SK-N-SH (cell line): ENCODE data around the gene CAMK2N1. TPM values are rescaled to one million over a fixed set of nuclear protein-coding genes. Genes with fewer than 3 reads are reported as not detected.

Experiments used
- CTCF ChIA-PET: fragments of 300-600, 350-600 bp; formaldehyde crosslinking; extraction: SDS; loops from one replicate; lab custom pipeline; 2021; lab: Yijun Ruan, JAX
- POLR2A ChIA-PET: fragments of 350-600 bp; sonication (Branson Sonifier 250); formaldehyde crosslinking; extraction: SDS; loops from one replicate; lab custom pipeline; 2020; ENCODE audit warnings: antibody characterized with exemption, inconsistent platforms; lab: Yijun Ruan, JAX
- DNase-seq: peaks from one replicate; pipeline ENCODE4 v3.0.0; 2012
- H2AFZ ChIP-seq: fragments of 200-600 bp; sonication (generic); 2 replicates; pipeline ENCODE4 v1.8.1; 2016; ENCODE audit warnings: antibody characterized with exemption, mild to moderate bottlenecking, low read depth
- H3F3A ChIP-seq: fragments of 200-600 bp; sonication (generic); replicated peaks from 2 replicates; pipeline ENCODE3; 2016; ENCODE audit warnings: antibody characterized with exemption, mild to moderate bottlenecking; ENCODE audit not compliant: insufficient read depth
- H3K27ac ChIP-seq, 2 experiments: fragments of 200-500 bp in 1 of 2; fragments of 200-600 bp in 1 of 2; sonication (Bioruptor generic) in 1 of 2; sonication (generic), shearing (Covaris generic) in 1 of 2; 2 replicates each; pipeline versions ENCODE4 v1.5.1 to v1.6.1; 2014 to 2016; ENCODE audit warnings: low read depth in 2 of 2, inconsistent platforms in 1 of 2, low read length in 1 of 2, mild to moderate bottlenecking in 1 of 2, mixed read lengths in 1 of 2
- H3K27me3 ChIP-seq: fragments of 200-600 bp; sonication (generic), shearing (Covaris generic); 2 replicates; pipeline ENCODE4 v1.6.1; 2016; ENCODE audit warnings: mixed run types; ENCODE audit not compliant: insufficient read depth
- H3K36me3 ChIP-seq, 2 experiments: fragments of 200-500 bp in 1 of 2; fragments of 200-600 bp in 1 of 2; sonication (Bioruptor generic) in 1 of 2; sonication (generic) in 1 of 2; replicated peaks in 1 of 2; 2 replicates each; pipeline versions ENCODE3 to v1.5.1; 2014 to 2016; ENCODE audit warnings: low read length in 1 of 2, mild to moderate bottlenecking in 1 of 2; ENCODE audit not compliant: insufficient read depth in 2 of 2, control insufficient read depth in 1 of 2
- H3K4me1 ChIP-seq, 2 experiments: fragments of 200-500 bp in 1 of 2; fragments of 200-600 bp in 1 of 2; sonication (Bioruptor generic) in 1 of 2; sonication (generic), shearing (Covaris generic) in 1 of 2; 2 replicates each; pipeline versions ENCODE4 v1.5.1 to v1.6.1; 2014 to 2016; ENCODE audit warnings: low read depth in 1 of 2, low read length in 1 of 2, mixed run types in 1 of 2; ENCODE audit not compliant: insufficient read depth in 2 of 2, control insufficient read depth in 1 of 2
- H3K4me2 ChIP-seq: fragments of 200-600 bp; sonication (generic), shearing (Covaris generic); 2 replicates; pipeline ENCODE4 v1.6.1; 2017; ENCODE audit warnings: mixed run types
- H3K4me3 ChIP-seq, 2 experiments: fragments of 200-500 bp in 1 of 2; fragments of 200-600 bp in 1 of 2; sonication (Bioruptor generic) in 1 of 2; sonication (generic), shearing (Covaris generic) in 1 of 2; 2 replicates each; pipeline versions ENCODE4 v1.5.1 to v1.8.1; 2014 to 2016; ENCODE audit warnings: low read depth in 2 of 2, inconsistent platforms in 1 of 2, low read length in 1 of 2, mild to moderate bottlenecking in 1 of 2, mixed read lengths in 1 of 2, moderate library complexity in 1 of 2
- H3K79me2 ChIP-seq: fragments of 200-600 bp; sonication (generic); 2 replicates; pipeline ENCODE4 v1.8.1; 2017; ENCODE audit warnings: mild to moderate bottlenecking; ENCODE audit not compliant: insufficient read depth
- H3K9ac ChIP-seq: fragments of 200-600 bp; sonication (generic); 2 replicates; pipeline ENCODE4 v1.6.1; 2017; ENCODE audit warnings: mixed run types
- H3K9me2 ChIP-seq: fragments of 200-600 bp; sonication (generic); 2 replicates; pipeline ENCODE4 v1.6.1; 2017; ENCODE audit warnings: mixed run types
- H3K9me3 ChIP-seq: fragments of 200-600 bp; sonication (generic); 2 replicates; pipeline ENCODE4 v1.6.1; 2017; ENCODE audit warnings: mixed run types, mild to moderate bottlenecking, moderate library complexity
- H4K20me1 ChIP-seq: fragments of 200-600 bp; sonication (generic); 2 replicates; pipeline ENCODE4 v1.6.1; 2017; ENCODE audit warnings: mild to moderate bottlenecking, mixed run types; ENCODE audit not compliant: insufficient read depth
- ELF1 ChIP-seq: IDR thresholded peaks from 2 replicates; pipeline ENCODE4 v1.4.0; 2012
- EZH2phosphoT487 ChIP-seq: fragments of 200-600 bp; sonication (generic); IDR thresholded peaks from 2 replicates; pipeline ENCODE4 v1.6.1; 2017; ENCODE audit warnings: low read depth, mixed run types, mild to moderate bottlenecking, antibody characterized with exemption, moderate library complexity, borderline replicate concordance
- FOXJ3 ChIP-seq: sonication (generic); formaldehyde crosslinking; IDR thresholded peaks from 2 replicates; pipeline ENCODE4 v1.5.1; 2020; ENCODE audit warnings: mild to moderate bottlenecking, missing genetic modification reagents
- JUND ChIP-seq: IDR thresholded peaks from 2 replicates; pipeline ENCODE4 v1.4.0; 2012
- MAX ChIP-seq: IDR thresholded peaks from 2 replicates; pipeline ENCODE4 v1.4.0; 2012; ENCODE audit warnings: low read depth
- NFIC ChIP-seq: IDR thresholded peaks from 2 replicates; pipeline ENCODE4 v1.4.0; 2012; ENCODE audit warnings: borderline replicate concordance
- NRF1 ChIP-seq: IDR thresholded peaks from 2 replicates; pipeline ENCODE4 v1.6.1; 2012; ENCODE audit warnings: low read depth, mild to moderate bottlenecking, low read length
- PBX3 ChIP-seq: IDR thresholded peaks from 2 replicates; pipeline ENCODE4; 2012
- POLR2AphosphoS5 ChIP-seq: IDR thresholded peaks from 2 replicates; pipeline ENCODE4 v1.6.1; 2012; ENCODE audit warnings: low read depth, low read length
- RFX5 ChIP-seq: IDR thresholded peaks from 2 replicates; pipeline ENCODE4 v1.6.1; 2012; ENCODE audit warnings: mild to moderate bottlenecking, improper control_type of control experiment, low read length
- SMC3 ChIP-seq: IDR thresholded peaks from 2 replicates; pipeline ENCODE4 v1.6.1; 2012; ENCODE audit warnings: low read depth, low read length, improper control_type of control experiment
- TAF1 ChIP-seq: IDR thresholded peaks from 2 replicates; pipeline ENCODE4 v1.6.1; 2012; ENCODE audit warnings: low read depth, mild to moderate bottlenecking, low read length, moderate library complexity, borderline replicate concordance
- TEAD4 ChIP-seq: IDR thresholded peaks from 2 replicates; pipeline ENCODE4 v1.4.0; 2012; ENCODE audit warnings: mild to moderate bottlenecking, borderline replicate concordance; ENCODE audit not compliant: insufficient read depth
- WGBS: methylation state at CpG from one replicate; pipeline ENCODE4 v1.1.6; 2017; ENCODE audit warnings: low lambda C conversion rate; 5-methylcytosine and 5-hydroxymethylcytosine counted together
- polyA plus RNA-seq, 3 experiments: library from polyadenylated mRNA; depleted of rRNA; stranded (reverse); fragments of >200 nt; gene quantifications; 2 replicates each; pipeline ENCODE4 v1.2.3, GENCODE V29; 2012

CAMK2N1 gene
- polyA plus RNA-seq, 1 of the 3 experiments (the other 2 are of a cell fraction): 5.3 TPM

- Histone ChIP-seq H3F3A (no peaks in the 10 kb centered on the region), H3K4me1 (no peaks in the 10 kb centered on the region; a peak in 1 of 4 replicates), H2AFZ (no peak overlapping the region), H3K9me2 (no peaks in the 10 kb centered on the region)
- no peak for DNase-seq
- CTCF ChIA-PET: interaction anchor here (0.9 to 8.7 kb wide), 8 partner anchors 8 to 458 kb away, joined by 3 to 101 read pairs (median 42); partner anchors contain the start of gene CAMK2N1
- TF ChIP-seq RFX5 (no peak), FOXJ3 (CRISPR knock-in tag) (no peak), NRF1 (no peak), JUND (no peak), TAF1 (no peak), TEAD4 (no peak), PBX3 (no peak), MAX (no peak), POLR2AphosphoS5 (no peak), SMC3 (no peak), NFIC (no peak), ELF1 (no peak), EZH2phosphoT487 (no peak)
- TF ChIP-seq, all 33 proteins: peak for 0
- no peaks in the 10 kb centered on the region for H4K20me1 ChIP-seq
- no peak overlapping the region for H3K4me2 ChIP-seq
- H3K27ac ChIP-seq: no peak overlapping the region
- H3K36me3 ChIP-seq: no peaks in the 10 kb centered on the region
- no peak overlapping the region for H3K9ac ChIP-seq
- no peaks in the 10 kb centered on the region; the same call in 1 of the 2 replicates for H3K27me3 ChIP-seq
- H3K9me3 ChIP-seq: no peaks in the 10 kb centered on the region
- no peak overlapping the region for H3K4me3 ChIP-seq
- H3K79me2 ChIP-seq: no peaks in the 10 kb centered on the region
- POLR2A ChIA-PET: no interaction called here
- WGBS: 41% methylated on average over 4 of the region's 4 CpGs
Observed at GRCh38 chr1:20432891-20433290, 53.1 kb downstream of the CAMK2N1 start.

Other genes with a start within 250 kb of the CAMK2N1 start
- not detected in 2 replicates for gene VWA5B1, start 195.3 kb downstream of the CAMK2N1 start, polyA plus RNA-seq (2012; rRNA removed)
- 22.8 and 26.4 TPM in 2 replicates for gene MUL1, start 21.9 kb upstream of the CAMK2N1 start, polyA plus RNA-seq (2012; rRNA removed)
- not detected in 2 replicates for gene FAM43B, start 66.4 kb upstream of the CAMK2N1 start, polyA plus RNA-seq (2012; rRNA removed)
- 0.11 and 0.12 TPM in 2 replicates for gene CDA, start 102.9 kb upstream of the CAMK2N1 start, polyA plus RNA-seq (2012; rRNA removed)
- 24.4 and 24.9 TPM in 2 replicates for gene PINK1, start 147.2 kb upstream of the CAMK2N1 start, polyA plus RNA-seq (2012; rRNA removed)
- gene DDOST, start 175.2 kb upstream of the CAMK2N1 start, polyA plus RNA-seq (2012; rRNA removed): 602 and 763 TPM in 2 replicates
- 4.1 and 4.3 TPM in 2 replicates for gene KIF17, start 231.8 kb upstream of the CAMK2N1 start, polyA plus RNA-seq (2012; rRNA removed)
- gene SH2D5, start 246.5 kb upstream of the CAMK2N1 start, polyA plus RNA-seq (2012; rRNA removed): 6.1 and 6.5 TPM in 2 replicates